Prostate gland (tissue), 2 donors: Measurements from ENCODE around the gene ARMC12.

ENCODE experiments used
- CTCF ChIP-seq, 4 experiments: fragments of 200-600 bp in 2 of 4; fragments of 450-650 bp in 2 of 4; sonication (generic) in 2 of 4; IDR thresholded peaks; 1 replicate in 3 of 4; 2 replicates in 1 of 4; pipeline ENCODE4 v1.5.1; 2016 to 2019; ENCODE audit warnings: antibody characterized with exemption in 4 of 4, mild to moderate bottlenecking in 2 of 4, moderate library complexity in 2 of 4
- POLR2A ChIP-seq: fragments of 450-650 bp; IDR thresholded peaks from one replicate; pipeline ENCODE4 v1.6.1; 2016; ENCODE audit warnings: antibody characterized with exemption, mild to moderate bottlenecking

- TF ChIP-seq CTCF (IDR thresholded peaks at IDR 0.05) (no peak), POLR2A (no peak)
Measured at GRCh38 chr6:35739645-35740524, 3.1 kb downstream of the ARMC12 start.
